NCI-H1092 (cell line): ENCODE data around the gene PMS2.
A peak's percentile ranks its signal among the peaks of the same experiment; 100 is the strongest.
"Not testable (repeated sequence)": the region's sequence is repeated elsewhere in the genome, so short reads cannot be mapped to it uniquely, and the experiment has no call there.

Experiments used
- DNase-seq: peaks from one replicate; lab custom pipeline; 2025; lab: John Stamatoyannopoulos, UW

PMS2 gene, protein sequence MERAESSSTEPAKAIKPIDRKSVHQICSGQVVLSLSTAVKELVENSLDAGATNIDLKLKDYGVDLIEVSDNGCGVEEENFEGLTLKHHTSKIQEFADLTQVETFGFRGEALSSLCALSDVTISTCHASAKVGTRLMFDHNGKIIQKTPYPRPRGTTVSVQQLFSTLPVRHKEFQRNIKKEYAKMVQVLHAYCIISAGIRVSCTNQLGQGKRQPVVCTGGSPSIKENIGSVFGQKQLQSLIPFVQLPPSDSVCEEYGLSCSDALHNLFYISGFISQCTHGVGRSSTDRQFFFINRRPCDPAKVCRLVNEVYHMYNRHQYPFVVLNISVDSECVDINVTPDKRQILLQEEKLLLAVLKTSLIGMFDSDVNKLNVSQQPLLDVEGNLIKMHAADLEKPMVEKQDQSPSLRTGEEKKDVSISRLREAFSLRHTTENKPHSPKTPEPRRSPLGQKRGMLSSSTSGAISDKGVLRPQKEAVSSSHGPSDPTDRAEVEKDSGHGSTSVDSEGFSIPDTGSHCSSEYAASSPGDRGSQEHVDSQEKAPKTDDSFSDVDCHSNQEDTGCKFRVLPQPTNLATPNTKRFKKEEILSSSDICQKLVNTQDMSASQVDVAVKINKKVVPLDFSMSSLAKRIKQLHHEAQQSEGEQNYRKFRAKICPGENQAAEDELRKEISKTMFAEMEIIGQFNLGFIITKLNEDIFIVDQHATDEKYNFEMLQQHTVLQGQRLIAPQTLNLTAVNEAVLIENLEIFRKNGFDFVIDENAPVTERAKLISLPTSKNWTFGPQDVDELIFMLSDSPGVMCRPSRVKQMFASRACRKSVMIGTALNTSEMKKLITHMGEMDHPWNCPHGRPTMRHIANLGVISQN

DNA sequence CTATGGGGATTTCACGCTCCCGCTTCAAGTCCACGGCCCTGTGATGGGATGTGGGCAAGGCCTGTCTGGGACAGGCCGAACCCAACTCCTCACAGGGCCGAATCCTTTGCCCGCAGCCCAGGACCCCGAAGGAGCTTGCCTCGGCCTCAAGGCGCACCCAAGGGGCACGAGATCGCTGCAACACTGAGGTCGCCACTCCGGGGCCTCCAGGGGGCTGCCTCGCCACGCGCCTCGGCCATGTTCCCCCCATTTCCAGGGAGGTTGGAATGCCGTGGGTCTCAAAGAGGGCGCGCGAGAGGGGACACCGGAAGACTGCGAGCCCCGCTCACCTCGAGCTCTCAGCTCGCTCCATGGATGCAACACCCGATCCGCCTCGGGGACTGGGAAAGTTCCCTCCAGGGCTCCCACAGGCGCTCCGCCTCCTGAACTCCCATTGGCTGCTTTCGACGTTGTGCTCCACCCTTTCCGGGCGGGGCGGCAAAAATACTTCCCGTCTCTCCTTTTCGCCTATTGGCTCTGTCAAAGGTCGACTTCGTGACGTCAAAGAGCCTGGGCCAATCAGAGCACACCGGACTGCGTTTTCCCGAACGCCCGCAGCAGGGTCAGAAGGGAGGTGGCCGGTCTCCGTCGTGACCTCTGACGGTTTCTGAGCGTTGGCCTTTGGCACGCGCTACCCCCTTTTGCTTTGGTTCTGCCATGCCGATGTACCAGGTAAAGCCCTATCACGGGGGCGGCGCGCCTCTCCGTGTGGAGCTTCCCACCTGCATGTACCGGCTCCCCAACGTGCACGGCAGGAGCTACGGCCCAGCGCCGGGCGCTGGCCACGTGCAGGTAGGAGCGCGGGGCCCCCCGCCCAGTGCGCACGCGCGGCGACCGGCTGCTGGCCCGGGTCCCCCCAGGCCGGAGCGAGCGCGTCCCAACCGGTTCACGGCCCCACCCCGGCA is at the start of gene PMS2, which contains the start of gene AIMP2:
Gene PMS2, minus strand, starts transcription at position 382 of the 944 bp plus-strand sequence. Its CDS starts 30 bp downstream, at position 352.
Gene AIMP2, plus strand, starts transcription at position 605 of the 944 bp plus-strand sequence. Its CDS starts 92 bp downstream, at position 697.
- DNase-seq = peak; percentile 100

DNA sequence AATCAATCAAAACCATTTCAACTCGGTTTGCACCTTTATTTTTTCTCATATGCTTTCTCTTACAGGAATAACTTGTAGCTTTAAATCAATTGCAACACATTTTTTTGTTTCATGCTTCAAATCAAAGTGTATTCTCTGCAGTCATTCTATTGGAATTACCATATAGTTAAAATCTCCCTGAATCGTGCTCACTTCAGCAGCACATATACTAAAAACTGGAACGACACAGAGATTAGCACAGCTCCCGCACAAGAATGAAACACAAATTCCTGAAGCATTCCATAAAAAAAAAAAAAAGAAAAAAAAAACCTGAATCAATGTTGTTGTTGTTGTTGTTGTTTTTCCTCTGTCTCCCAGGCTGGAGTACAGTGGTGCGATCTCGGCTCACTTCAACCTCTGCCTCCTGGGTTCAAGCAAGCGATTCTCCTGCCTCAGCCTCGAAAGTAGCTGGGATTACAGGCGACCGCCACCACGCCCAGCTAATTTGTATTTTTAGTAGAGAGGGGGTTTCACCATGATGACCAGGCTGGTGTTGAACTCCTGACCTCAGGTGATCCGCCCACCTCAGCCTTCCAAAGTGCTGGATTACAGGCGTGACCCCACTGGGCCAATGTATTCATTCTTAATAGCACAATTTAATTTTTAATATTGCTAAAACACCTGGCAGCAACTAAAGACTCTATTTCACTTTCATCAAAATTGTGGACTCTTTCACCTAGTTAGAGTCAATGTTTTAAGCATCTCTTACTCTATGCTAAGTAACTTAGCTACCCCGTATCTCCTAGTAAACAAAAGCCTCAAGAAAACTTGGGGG is 48.7 kb upstream of the PMS2 start:
- no peak for DNase-seq

DNA sequence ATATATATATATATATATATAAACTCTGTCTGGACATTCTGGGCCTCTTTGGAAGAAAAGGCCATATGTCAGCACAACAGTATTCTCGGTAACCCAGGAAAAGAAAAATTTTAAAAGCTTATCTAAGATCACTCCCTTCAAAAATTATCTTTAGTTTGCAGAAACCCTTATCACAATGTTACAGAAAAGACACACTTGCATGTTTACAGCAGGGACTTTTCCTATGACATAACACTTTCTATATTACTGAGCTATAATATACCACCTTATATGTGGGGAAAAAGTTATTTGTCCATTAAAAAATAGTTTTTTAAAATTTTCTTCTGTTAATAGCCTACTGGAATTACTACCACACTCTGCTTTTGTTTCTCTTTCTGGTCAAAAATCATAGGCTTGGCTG is 47.8 kb upstream of the PMS2 start:
- no peak for DNase-seq

DNA sequence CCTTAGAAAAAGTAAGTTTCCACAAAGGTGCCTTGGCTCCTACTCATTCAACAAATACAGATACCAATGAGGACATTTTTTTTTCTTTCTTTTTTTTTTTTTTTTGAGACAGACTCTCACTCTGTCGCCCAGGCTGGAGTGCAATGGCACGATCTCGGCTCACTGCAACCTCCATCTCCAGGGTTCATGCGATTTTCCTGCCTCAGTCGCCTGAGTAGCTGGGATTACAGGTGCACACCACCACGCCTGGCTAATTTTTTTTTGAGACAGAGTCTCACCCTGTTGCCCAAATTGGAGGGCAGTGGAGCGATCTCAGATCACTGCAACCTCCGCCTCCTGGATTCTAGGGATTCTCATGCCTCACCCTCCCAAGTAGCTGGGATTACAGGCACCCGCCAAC is 42.3 kb upstream of the PMS2 start:
- DNase-seq = not testable (repeated sequence)

DNA sequence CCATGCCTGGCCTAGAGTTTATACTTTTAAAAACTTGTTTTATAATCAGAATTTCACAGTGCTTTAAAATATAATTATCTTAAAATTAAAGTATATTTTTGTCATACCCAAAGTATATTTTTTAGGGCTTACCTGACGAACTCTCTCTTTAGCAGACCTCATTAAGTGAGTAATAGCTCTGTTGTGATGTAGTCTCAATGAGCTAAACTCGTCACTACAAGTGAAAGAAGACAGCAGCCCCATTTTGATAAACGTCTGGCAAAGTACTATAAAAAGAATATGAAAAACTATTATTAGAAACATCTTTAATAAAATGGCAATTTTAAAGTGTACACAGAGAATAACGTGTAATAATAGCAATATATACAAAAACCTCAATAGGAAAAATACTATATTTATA is 40.9 kb upstream of the PMS2 start:
- no peak for DNase-seq

DNA sequence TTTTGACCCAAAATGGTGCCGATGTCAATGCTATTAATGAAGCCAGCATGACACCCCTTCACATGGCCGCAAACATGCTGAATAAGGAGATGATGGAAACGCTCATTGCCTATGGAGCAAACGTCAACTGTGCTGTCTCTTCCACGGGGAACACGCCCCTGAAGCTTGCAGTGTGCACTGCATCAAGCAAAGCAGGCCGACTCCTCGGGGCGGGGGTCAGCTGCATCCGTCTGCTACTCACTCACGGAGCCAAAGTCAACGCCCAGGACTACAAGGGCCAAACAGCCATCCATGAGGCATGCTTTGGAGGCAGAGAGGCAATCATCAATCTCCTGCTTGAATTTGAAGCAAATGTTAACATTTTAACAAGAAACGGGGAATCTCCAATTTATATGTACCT is 26.8 kb upstream of the PMS2 start:
- no peak for DNase-seq

DNA sequence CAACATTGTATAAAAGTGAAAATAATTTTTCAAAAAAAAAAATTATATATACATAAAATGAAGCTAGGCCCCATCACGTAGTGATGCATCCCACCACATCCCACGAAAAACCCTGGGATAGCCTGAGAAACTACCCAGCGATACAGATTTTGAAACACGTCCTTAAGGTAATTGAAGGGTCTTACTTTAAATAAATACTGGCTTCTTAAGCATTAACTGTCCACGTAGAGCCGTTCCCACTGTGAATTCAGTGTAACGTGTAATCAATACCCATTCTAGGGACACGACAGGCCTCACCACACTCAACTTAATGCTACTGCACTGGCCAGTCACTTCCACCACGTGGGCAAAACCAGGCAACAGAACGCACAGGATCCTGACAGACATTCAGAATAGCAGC is 26.3 kb upstream of the PMS2 start:
- DNase-seq = no peak

DNA sequence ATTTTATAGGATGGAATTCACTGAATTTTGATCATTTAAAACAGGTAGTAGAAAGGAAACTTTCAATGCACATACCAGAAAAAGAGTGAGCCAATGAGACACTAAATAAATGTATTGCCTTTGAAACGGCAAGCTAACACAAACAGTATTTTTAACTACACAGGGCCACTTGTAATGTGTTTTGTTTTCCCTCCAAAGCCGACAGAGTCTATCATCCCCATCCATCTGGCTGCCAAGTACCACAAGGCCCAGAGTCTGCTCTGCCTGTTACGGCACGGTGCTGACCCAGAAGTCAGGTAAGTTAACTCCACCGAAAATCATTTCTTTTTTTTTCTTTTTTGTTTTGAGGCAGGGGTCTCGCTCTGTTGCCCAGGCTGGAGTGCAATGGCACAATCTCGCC is 23.8 kb upstream of the PMS2 start:
- DNase-seq = no peak

DNA sequence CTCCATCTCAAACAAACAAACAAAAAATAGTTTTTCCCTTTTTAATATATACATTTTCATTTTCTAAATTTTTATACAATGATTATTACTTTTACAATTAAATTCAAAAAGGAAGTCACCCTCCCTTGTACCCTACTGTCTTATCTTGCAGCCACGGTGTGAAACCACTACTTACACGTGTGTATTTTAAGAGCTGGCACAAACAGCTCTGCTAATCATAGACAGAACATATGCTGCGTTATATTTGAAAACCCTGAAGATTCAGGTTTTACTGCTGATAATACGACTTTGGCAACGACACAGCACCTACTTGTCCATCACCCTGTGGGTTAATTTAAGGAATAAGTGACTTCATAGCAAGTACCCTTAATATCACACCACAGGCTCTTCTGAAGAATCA is 23.3 kb upstream of the PMS2 start:
- DNase-seq = no peak

DNA sequence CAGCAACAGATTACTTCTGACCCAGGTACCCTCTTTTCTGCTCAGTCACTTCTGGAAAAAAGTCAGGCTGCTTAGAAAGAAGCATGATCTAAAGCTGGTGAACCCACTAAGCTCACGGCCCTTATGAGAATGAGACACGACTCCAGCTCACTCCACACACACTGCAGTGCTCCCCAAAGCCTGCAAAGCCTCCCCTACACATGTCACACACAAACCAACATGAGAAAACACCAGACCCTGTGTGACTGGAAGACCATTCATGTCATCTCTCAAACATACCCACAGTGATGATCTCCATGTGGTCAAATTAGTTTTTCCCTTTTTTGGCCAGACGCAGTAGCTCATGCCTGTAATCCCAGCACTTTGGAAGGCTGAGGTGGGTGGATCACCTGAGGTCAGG is 22.7 kb upstream of the PMS2 start:
- DNase-seq = no peak

DNA sequence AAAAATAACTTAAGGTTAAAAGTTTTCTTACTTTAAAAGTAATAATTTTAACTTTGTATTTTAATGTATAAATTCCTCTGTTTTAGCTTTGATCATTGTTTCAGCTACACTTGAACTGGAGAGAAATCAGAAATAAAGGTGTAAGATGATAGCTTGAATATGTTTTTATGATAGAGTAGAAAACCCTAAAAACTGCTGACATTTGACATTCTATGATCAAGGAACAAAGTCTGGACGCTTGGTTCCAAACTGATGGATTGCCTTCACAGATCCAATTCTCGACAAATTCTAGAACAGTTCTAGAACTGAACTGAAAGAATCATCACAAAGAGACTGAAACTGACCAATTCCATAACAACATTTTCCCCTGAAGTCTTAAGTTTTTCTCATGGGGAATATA is 22.1 kb upstream of the PMS2 start, which contains the start of gene ANKRD61:
Gene ANKRD61, plus strand, starts transcription at position 389 of the 400 bp plus-strand sequence. Its CDS starts 0 bp downstream, at position 389.
- no peak for DNase-seq

DNA sequence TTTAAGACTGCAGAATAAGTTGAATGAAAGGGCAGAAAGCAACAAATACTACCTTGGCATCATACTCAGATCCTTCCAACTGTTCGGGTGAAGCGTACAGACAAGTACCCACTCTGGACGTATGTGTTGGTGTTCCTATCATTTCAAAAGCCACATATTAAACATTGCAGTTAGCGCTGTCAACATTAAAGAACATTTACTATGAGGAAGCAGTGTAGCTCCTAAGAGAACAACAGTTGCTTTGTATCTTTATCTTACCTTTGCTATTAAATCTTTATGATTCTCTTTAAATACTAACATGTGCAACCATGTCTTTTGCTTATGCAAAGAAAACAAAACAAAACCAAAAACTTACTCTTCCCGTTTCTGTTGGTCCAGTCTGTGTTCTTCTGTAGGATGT is 19.7 kb upstream of the PMS2 start:
- no peak for DNase-seq

DNA sequence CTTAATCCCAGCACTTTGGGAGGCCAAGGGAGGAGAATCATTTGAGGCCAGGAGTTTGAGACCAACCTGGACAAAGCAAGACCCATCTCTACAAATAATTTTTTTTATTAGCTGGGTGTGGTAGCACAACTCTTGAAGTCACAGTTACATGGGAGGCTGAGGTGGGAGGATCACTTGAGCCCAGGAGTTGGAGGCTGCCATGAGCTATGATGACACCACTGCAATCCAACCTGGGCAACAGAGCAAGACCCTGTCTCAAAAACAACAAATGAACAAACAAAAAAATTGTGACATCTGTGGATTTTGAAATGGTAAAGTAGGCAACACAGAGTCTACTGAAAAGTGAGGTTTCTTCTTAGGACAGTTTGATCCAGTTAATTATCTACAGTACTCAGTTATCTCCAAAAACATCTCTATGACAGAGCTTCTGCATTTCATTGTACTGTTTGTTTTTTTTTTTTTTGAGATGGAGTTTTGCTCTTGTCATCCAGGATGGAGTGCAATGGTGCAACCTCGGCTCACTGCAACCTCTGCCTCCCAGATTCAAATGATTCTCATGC is 19.0 kb upstream of the PMS2 start:
- DNase-seq = no peak

DNA sequence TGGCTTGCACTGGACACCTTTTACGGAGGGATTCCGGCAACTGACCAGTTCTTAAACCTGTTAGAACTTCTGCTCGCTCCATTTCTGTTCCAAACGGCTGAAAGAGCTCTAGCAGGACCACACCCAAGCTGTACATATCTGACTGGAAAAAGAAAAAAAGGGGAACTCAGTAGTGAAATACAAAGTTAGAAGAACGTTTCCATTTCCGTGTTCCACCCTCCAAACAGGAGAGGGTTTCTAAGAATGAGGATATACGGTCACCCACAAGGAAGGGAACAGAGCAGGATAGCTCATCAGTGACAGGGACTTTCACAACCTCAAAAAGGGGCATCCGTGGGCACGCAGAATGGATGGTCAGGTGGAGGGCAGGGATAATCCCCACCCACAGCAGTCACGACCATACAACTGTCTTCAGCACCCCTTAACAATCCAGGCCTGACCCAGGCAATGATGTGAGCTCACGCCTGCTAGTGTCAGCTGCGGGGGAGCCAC is 18.0 kb upstream of the PMS2 start:
- no peak for DNase-seq

DNA sequence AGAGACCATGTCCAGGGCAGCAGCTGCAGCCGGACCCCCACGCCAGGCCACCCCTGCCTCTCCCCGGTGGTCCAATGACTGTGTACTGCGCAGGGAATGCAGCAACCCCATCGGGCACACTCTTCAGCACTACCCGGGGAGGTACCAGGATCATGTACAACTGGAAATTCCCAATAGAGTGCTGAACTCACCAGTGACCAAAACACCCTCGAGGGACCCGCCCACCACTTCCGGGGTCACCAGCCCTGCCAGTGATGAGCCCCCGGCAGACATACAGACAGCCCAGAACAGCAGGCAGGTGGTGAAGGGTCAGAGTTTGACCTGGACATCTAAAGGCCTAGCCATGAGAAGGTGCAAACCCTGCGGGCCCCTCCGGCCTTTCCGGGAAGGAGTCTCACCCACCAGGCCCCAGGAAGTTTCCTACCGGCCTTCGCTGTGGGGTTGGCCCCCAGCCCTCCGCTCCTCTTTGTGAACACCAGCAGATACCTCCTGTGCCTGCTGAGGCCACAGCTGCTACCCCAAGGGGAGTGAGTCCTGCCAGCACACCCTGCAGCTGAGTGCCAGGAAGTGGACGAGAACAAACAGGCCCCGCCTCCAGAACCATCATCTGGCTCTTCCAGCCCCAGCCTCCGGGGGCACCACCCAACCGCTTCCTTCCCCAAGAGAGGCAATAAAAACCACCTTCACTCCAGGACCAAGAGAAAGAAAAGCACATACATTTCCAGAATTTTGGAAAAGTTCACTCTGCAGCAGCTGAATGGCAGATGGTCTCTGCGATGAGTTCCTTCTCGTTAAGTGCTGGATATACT is 17.4 kb upstream of the PMS2 start:
- DNase-seq = no peak

DNA sequence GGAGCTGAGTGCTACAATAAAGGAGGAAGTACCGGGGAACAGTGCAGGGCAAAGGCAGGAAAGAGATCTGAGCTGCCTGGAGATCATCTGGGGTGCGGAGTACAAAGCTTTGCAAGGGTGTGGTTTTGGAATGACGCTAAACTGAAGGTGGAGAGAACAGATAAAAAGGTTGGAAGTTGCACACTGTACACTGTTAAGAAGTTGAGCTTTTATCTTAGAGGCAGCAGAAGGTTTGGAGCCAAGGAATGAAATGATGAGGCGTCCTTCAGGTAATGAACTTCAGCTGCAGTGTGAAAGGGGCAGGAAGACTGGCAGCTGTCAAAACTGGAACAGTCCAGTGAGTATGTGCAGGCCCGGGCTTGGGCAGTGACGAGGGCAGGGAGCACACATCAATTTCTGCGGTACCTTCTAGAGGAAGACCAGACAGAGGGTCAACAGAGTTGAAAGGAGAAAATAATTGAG is 15.2 kb upstream of the PMS2 start:
- no peak for DNase-seq

DNA sequence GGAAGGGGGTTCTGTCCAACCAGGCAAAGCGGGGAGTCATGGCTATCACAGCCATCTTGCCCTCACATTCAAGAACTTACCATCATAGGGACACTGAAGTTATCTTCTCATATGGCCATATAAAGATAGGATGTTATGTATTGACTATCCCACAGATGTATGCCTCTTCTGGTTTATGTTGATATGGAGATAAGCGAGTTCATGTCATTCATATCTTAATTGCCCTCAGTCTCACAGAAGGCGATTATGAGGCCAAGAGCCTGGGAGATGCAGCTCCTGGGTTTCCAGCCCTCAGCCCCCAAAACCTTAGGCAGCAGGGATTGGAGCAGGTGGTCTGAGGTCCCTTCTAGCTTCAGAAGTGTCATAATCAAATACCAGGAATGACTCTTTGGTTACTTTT is 13.9 kb upstream of the PMS2 start:
- no peak for DNase-seq

DNA sequence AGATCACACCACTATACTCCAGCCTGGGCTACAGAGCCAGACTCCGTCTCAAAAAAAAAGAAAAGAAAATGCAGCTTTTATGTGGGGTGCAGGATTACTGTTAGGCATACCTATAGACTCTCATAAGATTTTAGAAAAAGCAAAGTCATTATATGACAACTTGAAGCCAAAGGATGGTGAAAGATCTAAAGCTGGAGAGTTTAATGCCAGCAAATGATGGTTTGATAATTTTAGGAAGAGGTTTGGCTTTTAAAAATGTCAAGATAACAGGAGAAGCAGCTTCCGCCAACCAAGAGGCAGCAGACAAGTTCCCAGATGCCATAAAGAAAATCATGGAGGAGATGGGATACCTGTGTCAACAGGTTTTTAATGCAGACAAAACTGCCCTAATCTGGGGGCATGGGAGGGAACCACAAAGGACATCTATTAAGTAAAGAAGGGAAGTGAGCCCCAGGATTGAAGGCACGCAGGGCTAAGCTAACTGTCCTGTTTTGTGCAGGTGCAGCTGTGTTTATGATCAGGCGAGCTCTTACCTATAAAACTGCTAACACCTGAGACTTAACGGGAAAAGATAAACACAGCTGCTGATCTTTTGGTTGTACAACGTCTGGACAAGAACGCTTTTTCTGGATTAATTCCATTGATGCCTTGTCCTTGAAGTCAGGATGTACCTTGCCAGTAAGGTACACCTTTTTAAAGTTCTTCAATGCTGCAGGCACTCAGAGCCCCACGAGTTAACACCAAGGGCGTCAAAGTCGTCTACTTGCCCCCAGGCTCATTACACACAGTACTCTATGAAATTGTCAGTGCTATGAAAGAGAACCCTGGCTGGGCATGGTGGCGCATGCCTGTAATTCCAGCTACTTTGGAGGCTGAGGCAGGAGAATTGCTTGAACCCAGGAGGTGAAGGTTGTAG is 11.8 kb upstream of the PMS2 start:
- DNase-seq = no peak

DNA sequence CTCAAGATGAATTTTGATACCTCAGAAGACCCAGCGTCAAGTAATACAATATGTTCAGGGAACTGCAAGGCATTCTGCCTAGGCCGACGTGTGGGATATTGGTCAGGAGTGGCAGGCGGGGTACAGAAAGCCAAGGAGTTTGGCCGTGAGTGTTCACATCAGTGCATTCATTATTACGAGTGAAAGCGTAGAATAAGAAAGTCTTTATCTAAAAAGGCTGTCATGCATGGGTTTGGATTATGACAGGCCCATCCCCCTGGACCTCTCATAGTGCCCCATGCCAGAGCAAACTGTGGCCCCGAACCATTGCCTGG is 7.8 kb upstream of the PMS2 start:
- DNase-seq = no peak
